A172 (cell line): ENCODE results near the gene PFDN2. TPM values are rescaled to one million over a fixed set of nuclear protein-coding genes. Genes with fewer than 3 reads are reported as not detected.
A peak's percentile ranks its signal among the peaks of the same experiment; 100 is the strongest.

Source experiments
- DNase-seq: peaks from one replicate; pipeline ENCODE4 v3.0.0-alpha.2; 2015; ENCODE audit warnings: low spot score
- total RNA-seq: library from RNA; depleted of rRNA; stranded (reverse); fragments of >200 nt; shearing (Covaris generic); gene quantifications from 2 replicates; pipeline ENCODE4 v1.2.3, GENCODE V29; 2014; rRNA removed

PFDN2 gene, protein sequence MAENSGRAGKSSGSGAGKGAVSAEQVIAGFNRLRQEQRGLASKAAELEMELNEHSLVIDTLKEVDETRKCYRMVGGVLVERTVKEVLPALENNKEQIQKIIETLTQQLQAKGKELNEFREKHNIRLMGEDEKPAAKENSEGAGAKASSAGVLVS
- total RNA-seq = 197 and 218 TPM in 2 replicates

DNA sequence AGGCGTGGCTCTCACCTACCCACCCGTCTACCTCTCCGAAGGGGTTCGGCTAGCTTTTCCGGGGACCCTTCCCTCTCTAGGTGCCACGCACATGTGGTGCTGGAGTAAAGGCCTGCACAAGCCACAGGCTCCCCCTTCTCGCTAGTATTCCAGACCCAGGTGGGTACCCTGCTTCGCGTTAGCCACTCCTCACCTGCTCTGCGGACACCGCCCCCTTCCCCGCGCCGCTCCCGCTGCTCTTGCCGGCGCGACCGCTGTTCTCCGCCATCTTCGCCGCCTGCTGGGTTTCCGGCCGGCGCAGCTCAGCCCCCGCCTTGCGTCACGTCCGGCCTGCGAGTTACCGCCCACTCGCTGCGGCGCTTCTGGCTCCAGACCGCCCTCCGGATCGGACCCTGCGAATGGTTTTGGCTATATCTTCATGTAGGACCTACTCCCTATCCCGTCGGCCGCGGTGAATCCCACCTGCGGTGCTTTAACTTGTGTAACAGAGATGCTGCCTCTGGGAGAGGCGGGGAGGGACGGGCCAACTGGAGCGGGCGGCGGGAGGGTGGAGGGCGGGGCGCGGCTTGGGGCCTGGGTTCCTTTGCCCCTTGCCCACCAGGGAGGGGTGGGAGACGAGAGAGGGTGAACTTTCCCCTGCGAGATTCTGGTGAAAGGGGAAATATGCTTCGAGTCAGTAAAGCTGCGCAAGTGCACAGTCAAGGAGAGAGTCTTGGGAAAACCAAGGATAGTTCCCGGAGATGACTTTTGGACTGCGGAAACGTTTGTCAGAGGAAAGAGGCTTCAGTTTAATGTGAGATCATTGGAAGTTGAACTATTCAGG lies at the start of gene PFDN2, which contains the start of gene NIT1:
PFDN2 (minus strand) TSS at position 279 of the 823 bp plus-strand sequence; CDS start at position 268, 11 bp downstream.
NIT1 (plus strand) TSS at position 347 of the 823 bp plus-strand sequence; CDS start at position 419, 72 bp downstream.
- peak; percentile 79 for DNase-seq

DNA sequence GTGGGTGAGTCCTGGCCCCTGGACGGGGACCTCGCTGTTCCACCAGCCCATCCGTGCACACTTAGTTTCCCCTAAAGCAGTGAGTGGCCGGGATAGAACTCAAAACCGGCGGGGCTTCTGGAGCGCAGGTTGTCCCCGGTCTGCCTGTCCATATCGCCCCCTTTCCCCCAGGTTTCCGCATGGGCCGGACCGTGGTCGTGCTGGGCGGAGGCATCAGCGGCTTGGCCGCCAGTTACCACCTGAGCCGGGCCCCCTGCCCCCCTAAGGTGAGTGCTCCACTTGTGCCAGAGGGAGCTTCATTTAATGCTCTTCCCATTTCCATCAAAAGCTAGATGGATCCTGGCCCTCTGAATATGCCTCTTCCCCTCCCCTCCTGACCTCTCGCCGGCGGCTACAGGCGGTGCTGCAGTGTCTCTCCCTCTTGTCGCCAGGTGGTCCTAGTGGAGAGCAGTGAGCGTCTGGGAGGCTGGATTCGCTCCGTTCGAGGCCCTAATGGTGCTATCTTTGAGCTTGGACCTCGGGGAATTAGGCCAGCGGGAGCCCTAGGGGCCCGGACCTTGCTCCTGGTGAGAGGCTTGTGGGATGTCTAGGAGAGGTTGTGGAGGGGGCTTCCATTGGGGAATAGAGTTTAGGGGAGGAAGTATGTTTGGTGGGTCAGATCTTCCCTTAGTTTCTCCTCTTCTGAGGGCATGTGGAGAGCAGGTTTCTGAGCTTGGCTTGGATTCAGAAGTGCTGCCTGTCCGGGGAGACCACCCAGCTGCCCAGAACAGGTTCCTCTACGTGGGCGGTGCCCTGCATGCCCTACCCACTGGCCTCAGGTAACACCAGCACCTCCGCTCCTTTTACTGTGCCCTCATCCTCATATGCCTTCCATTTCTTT lies 49.1 kb upstream of the PFDN2 start:
- DNase-seq = peak; percentile 22

DNA sequence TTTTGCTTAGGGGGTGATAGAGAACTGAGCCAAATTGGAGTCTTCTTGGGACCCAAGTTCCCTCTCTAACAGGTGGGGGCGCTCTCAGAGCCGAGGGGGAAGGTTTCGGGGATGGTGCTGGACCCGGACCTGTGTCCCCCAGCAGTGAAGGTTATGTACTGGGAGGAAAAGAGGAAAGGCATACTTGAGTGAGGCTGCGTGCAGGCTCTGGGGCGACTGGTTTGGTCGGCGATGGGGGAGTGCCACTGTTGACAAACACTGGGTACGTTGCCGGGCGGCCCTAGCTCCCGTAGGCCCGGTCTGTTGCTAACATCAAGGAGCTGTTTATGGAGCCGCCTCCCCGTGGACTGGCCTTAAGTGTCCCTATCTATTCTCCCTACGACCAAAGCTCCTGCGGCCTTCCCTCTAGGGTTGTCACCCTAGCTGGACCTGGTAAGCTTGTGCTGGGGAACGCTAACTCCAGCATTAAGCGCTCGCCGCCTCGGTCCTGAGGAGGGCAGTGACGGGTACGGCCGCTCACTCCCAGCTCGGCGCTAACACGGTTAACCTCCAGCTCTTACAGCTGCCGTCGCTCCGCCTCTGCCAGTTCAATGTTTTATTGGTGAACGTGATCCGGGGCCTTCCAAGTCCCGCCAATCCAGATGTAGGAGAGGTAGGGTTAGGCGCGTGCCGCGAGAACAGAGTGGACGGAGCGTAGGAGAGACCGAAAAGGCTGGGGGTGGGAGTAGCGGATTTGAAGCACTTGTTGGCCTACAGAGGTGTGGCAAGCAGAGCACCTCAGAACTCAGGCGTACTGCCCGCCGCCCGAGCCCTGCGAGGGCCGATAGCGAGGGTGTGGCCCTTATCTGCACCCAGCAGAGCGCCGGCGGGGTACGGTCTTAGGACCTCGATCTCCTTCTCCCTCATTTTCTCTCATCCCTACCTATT lies 48.2 kb upstream of the PFDN2 start, which contains the start of gene PPOX:
PPOX (plus strand) TSS at position 685 of the 927 bp plus-strand sequence. CDS start 422 bp downstream, outside the sequence.
- DNase-seq = peak; percentile 99

DNA sequence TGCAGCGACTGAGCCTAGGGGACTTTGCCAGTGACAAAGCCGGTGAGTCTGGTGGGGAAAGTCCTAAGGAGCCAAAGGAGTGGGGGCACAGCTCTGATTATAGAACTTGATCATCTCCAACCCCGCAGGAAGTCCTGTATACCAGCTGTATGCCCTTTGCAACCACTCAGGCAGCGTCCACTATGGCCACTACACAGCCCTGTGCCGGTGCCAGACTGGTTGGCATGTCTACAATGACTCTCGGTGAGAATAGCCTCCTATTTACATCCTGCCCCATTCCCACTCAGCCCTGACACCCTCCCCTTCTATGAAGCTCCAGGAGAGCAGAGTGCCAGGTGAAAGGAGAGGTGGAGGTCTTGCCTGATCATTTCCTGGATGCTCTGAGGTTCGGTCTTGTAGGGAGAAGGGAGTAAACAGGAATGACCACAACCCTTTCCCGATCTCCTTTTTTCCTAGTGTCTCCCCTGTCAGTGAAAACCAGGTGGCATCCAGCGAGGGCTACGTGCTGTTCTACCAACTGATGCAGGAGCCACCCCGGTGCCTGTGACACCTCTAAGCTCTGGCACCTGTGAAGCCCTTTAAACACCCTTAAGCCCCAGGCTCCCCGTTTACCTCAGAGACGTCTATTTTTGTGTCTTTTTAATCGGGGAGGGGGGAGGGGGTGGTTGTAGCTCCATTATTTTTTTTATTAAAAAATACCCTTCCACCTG lies 47.2 kb upstream of the PFDN2 start:
- no peak for DNase-seq

DNA sequence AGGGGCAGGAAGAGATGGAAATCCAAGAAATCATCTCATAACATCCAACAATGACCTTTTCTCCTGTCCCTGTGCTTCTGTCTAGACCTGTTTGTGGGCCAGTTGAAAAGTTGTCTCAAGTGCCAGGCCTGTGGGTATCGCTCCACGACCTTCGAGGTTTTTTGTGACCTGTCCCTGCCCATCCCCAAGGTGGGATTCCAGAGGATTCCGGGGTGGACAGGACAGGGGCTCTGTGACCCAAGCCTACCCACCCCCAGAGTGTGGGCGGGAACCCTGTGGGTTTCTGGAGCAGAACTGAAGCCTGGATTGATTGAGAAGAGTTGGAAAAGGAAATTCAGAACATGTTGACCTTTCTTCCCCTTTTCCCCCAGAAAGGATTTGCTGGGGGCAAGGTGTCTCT lies 46.0 kb upstream of the PFDN2 start:
- no peak for DNase-seq

DNA sequence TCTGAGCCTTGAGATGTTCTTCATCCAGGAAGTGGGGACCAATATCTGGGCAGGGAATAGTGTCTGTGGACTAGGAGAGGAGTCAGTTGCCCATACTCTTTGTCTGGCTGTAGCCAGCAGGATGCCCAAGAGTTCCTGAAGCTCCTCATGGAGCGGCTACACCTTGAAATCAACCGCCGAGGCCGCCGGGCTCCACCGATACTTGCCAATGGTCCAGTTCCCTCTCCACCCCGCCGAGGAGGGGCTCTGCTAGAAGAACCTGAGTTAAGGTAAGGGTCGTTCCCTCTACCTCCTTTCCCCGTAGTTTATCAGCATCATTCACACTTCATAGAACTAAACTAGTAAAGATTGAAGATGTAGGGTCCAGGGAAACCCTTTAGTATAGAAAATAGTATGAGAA lies 45.0 kb upstream of the PFDN2 start:
- DNase-seq = no peak

DNA sequence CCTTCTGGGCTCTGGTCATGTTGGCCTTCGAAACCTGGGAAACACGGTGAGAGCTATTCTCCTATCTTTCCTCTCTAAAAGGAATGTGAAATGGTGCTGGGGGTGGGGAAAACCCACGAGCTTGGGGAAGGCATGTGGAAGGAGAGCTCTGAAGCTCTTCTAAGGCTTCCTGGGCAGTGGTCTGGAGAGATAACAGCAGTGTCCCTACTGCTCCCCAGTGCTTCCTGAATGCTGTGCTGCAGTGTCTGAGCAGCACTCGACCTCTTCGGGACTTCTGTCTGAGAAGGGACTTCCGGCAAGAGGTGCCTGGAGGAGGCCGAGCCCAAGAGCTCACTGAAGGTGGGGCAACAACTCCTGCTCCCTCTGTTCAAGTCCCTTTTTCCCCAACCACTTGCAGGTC lies 44.2 kb upstream of the PFDN2 start:
- no peak for DNase-seq

DNA sequence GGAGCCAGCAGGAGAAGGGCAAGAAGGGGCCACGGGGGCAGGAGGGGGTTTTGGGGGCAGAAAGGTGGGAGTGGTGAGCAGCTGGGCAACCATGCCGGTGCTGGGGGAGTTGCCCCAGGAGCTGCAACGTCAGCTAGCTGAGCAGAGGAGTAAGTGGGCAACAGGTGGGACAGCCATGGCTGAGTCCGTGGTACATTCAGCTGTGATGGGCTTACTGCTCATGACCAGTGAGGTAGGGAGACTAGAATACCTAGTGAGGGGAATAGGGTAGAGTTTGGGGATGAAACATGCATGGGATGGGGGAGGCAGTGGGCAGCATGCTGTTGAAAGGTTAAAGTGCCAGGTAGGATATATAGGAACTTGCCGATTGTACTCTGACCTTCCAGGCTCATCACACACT lies 43.8 kb upstream of the PFDN2 start:
- DNase-seq = no peak

DNA sequence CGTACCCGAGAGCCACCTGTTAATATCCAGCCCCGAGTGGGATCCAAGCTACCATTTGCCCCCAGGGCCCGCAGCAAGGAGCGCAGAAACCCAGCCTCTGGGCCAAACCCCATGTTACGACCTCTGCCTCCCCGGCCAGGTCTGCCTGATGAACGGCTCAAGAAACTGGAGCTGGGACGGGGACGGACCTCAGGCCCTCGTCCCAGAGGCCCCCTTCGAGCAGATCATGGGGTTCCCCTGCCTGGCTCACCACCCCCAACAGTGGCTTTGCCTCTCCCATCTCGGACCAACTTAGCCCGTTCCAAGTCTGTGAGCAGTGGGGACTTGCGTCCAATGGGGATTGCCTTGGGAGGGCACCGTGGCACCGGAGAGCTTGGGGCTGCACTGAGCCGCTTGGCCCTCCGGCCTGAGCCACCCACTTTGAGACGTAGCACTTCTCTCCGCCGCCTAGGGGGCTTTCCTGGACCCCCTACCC lies 42.9 kb upstream of the PFDN2 start:
- DNase-seq = no peak

DNA sequence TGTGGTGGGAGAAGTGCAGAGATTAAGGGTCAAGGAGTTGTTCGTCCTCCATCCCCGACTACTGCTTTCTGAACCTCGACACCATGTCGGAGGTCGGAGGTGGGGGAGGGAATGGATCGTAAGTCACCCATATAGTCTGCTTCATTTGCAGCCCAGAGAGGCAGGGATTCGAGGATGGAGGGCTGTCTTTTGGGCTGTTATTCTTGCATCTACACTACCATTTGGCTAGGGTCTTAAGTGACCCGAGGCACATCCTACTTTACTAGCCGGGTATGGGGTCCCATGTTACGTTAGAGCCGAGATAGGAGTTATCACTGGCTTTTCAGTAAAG lies 42.0 kb upstream of the PFDN2 start:
- peak; percentile 18 for DNase-seq

DNA sequence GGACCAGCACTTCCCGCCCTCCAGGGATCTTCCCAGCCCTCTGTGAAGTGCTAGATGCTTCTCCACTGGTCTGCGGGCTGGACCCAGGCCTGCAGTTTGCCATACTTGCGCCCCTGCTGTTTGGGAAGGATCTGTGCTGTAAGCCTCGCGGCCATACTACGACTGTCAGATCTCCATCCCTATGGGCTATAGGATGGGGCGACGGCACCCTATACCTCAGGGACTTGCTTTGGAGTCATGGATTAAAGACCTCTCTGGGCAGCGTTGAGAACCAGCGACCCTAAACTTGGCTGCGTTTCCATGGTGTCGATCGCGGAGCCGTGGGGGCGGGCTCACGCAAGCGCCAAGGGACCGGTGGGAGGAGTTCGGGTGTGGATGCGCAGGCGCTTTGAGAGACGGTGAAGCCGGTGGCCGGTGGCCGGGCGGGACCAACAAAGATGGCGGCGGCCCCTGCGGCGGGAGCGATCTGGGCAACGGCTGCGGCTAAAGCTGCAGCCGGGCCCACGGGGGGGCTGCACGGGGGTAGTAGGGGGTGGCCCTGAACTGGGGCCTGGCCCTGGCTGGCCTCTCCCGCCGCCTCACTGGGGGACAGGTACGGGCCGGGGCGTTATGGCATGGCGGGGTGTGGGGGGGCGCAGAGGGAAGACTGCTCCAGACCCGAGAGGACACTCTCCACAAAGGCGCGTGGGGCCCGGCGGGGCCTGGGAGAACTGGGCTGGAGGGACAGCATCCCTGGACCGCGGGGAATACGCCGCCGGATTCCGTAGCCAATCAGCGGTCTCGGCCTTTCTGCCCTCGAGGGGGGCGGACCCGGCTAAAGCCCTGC lies 41.5 kb upstream of the PFDN2 start, which contains the start of gene USP21:
USP21 (plus strand) TSS at position 414 of the 826 bp plus-strand sequence. CDS start 1,141 bp downstream, outside the sequence.
- DNase-seq = peak; percentile 81

DNA sequence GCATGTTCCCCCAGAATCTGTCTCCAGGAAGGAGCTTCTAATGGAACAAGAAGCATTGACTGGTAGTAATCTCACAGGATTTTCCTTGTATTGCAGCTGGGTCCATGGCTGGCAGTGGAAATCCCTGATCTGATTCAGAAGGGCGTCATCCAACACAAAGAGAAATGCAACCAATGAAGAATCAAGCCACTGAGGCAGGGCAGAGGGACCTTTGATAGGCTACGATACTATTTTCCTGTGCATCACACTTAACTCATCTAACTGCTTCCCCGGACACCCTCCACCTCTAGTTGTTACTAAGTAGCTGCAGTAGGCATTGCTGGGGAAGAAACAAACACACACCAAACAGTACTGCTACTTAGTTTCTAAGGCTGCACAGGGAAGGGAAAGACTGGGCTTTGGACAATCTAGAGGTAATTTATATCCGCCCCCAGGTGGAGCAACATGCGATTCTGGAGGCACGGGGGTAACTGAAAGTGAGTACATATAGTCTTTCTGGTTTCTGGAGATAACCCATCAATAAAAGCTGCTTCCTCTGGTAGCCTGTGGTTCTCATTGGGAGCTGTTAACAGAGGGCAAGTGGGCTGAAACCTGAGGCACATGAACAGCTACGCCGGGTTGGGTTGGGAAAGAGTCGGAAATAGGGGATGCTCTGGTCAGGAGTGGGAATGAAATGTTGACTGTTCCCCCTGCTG lies 40.6 kb upstream of the PFDN2 start:
- DNase-seq = no peak

DNA sequence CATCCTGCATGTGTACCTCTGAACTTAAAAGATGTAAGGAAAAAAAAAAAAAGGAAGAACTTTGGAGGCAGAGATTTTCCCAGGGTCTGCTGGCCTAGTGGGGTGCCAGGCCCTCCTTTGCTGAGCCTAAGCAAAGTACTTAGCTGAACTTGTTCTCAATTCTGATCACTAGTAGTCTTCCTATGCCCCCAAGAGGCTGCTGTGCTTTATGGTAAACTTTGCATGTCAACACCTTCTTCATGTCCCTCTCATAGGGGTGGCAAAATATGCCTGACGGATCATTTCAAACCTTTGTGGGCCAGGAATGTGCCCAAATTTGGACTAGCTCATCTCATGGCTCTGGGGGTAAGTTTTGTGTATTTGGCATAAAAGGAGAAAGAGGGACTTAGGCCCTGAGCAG lies 40.0 kb upstream of the PFDN2 start:
- no peak for DNase-seq

DNA sequence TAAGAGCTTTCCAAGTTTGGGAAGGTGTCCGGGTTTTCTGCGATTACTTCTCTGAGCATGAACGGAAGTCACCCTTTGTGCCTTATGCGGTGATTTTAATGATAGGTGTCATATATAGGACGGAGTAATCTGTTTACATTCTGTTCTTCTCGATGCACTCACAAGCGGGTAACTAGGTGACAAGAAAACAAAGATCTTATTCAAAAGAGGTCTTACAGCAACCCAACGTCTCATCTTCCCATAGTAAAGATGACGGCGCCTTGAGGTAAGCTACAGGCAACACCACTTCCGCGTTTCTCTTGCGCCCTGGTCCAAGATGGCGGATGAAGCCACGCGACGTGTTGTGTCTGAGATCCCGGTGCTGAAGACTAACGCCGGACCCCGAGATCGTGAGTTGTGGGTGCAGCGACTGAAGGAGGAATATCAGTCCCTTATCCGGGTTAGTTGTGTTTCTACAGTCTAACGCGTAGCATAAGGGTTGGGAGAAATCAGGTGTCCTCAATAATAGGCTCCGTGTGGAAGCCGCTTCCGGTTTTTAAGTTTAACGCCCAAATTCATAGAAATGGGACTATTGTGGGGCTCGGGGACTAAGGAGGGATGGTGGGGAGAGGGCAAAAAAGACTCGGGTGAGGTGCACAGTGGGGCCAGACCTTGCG lies 36.0 kb upstream of the PFDN2 start, which contains the start of gene UFC1:
UFC1 (plus strand) TSS at position 297 of the 656 bp plus-strand sequence; CDS start at position 317, 20 bp downstream.
- peak; percentile 89 for DNase-seq

DNA sequence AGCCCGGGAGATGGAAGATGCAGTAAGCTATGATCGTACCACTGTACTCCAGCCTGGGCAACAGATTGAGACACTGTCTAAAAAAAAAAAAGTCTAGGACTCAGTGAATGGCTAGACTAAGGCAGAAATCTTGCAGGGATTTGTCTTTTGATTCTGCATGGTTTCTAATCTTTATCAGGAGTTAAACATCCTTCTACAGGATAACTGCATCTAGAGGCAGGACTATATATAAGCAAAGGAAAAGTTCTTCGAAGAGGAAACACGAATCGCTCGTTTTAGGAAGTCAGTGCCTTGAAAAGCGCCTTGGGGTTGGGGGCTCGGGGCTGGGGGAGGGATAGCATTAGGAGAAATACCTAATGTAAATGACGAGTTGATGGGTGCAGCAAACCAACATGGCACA lies 35.3 kb upstream of the PFDN2 start:
- DNase-seq = no peak

DNA sequence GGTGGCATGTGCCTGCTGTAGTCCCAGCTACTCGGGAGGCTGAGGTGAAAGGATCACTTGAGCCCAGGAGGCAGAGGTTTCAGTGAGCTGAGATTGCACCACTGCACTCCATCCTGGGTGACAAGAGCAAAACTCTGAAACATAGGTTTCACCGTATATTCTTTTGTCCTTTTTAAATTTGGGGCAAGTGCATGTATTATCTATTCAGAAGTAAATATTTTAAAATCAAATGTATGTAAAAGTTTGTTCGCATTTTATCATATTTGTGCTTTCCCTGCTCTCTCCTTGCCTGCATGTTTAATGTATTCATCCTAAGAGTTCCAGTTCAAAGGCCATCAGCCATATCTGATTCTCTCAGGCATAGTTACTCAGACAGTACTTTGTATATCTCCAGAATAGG lies 28.0 kb upstream of the PFDN2 start:
- no peak for DNase-seq

DNA sequence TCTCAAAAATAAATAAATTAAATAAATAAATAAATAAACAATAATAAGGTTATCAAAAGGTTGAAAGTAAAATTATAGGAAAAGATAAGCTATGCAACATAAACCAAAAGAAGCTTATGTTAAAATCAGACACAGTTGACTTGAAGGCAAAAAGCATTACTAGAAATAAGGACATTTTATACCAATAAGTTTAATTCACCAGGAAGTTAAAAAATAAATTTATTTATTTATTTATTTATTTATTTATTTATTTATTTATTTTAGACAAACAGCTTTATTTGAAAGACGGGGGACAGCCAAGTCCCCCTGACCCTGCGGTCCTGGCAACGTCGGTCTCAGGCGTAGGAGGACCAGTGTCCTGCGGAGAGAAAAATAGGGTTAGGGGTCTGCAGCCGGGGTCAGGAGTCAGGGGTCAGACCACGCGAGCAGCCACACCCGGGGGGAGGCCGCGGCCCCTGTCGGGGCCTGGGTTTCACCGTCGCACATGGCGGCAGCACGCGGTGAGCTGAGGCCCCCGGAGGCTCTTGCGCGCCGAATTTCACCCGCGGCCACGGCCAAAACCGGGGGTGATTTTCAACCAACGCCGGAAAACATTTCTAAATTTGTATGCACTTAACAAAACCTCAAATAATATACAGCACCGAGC lies 23.0 kb upstream of the PFDN2 start:
- DNase-seq = no peak
